Mucosa of descending colon (tissue), 3 donors: ENCODE results near the gene RASGRP1. TPM values are rescaled to one million over a fixed set of nuclear protein-coding genes. Genes with fewer than 3 reads are reported as not detected.

Experiments used
- ATAC-seq: fragments of 200-7000 bp; cut with Tn5 transposase; one replicate; pipeline ENCODE4 v1.9.1; 2020; ENCODE audit warnings: mild to moderate bottlenecking, moderate library complexity
- DNase-seq, 3 donors: peaks; one replicate each; pipeline ENCODE4 v3.0.0-alpha.2; 2020
- H3K36me3 ChIP-seq: fragments of 200-600 bp; one replicate; pipeline ENCODE4 v1.8.0; 2021; ENCODE audit warnings: low read depth, mild to moderate bottlenecking
- H3K4me1 ChIP-seq: fragments of 200-600 bp; one replicate; pipeline ENCODE4 v1.8.0; 2021; ENCODE audit warnings: low read depth, mild to moderate bottlenecking
- H3K4me3 ChIP-seq: fragments of 200-600 bp; one replicate; pipeline ENCODE4 v1.8.0; 2021; ENCODE audit warnings: mild to moderate bottlenecking
- H3K9me3 ChIP-seq: fragments of 200-600 bp; one replicate; pipeline ENCODE4 v1.8.0; 2021; ENCODE audit warnings: mild to moderate bottlenecking
- intact Hi-C, 2 donors: fragments of 100-400 bp; cut with DNase I in 1 of 2; cut with micrococcal nuclease in 1 of 2; formaldehyde crosslinking; loops; one replicate each; pipeline versions ENCODE4 v1.11.0 to v1.11.1; 2022; cut with DNase I, micrococcal nuclease
- total RNA-seq, 3 donors: library from RNA; stranded (reverse); fragmentation: NEBNext Ultra II Directional in 2 of 3; extraction: Animal tissue kit (Norgen Biotek cat#: 25700) in 2 of 3; gene quantifications; one replicate each; pipeline versions ENCODE4 v1.2.1 to v1.2.4, GENCODE V29; 2021 to 2023
- TF ChIP-seq, protein P1 (sequence below): fragments of 200-600 bp; IDR thresholded peaks from one replicate; pipeline ENCODE4 v1.8.0; 2022; ENCODE audit warnings: antibody characterized with exemption, mild to moderate bottlenecking
- donor health status: DM: no; HTN: no; CAD: no; lungs with moderate emphysema.
- donor health status: DM: no; HTN: no; CAD: no.
- donor health status: DM: no; HTN: yes; CAD: no.

Gene RASGRP1
- total RNA-seq, 3 donors from 2014 or later = 1.2 to 2.6 (median 2.6) TPM

- Histone ChIP-seq H3K36me3 (no peaks in the 10 kb centered on the region), H3K9me3 (no peaks in the 10 kb centered on the region), H3K4me1 (no peaks in the 10 kb centered on the region), H3K4me3 (no peak overlapping the region)
- no peak for ATAC-seq
- no peak for DNase-seq
- intact Hi-C loops = loop anchor here in 1 of 2 donors (10.0 kb wide), 2 partner anchors 93 to 213 kb away; partner anchors contain the start of gene RASGRP1
- TF ChIP-seq, protein P1, sequence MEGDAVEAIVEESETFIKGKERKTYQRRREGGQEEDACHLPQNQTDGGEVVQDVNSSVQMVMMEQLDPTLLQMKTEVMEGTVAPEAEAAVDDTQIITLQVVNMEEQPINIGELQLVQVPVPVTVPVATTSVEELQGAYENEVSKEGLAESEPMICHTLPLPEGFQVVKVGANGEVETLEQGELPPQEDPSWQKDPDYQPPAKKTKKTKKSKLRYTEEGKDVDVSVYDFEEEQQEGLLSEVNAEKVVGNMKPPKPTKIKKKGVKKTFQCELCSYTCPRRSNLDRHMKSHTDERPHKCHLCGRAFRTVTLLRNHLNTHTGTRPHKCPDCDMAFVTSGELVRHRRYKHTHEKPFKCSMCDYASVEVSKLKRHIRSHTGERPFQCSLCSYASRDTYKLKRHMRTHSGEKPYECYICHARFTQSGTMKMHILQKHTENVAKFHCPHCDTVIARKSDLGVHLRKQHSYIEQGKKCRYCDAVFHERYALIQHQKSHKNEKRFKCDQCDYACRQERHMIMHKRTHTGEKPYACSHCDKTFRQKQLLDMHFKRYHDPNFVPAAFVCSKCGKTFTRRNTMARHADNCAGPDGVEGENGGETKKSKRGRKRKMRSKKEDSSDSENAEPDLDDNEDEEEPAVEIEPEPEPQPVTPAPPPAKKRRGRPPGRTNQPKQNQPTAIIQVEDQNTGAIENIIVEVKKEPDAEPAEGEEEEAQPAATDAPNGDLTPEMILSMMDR = no peak
These were observed 92.6 kb downstream of the RASGRP1 start for GRCh38 chr15:38471974-38472373.

DNA sequence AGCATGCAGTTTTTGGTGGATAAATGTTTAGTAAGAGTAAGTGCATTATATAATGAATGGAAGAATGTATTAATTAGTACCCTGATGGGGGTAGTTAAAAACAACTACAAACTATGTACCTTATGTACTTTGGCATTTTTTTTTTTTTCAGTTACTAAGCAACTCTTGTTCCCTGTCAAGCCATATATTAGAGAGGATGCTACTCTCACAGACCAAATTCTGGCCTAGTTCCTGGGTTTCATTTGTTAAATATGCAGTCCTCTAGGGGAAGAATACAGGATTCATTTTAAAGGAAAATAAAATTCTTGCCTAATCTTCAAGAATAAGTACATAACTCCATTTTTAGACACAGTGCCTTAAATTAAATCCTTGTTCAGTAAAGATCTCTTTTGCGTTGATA lies 93.8 kb downstream of the RASGRP1 start:
- intact Hi-C loops = loop anchor here in 1 of 2 donors (10.0 kb wide), 2 partner anchors 94 to 214 kb away; partner anchors contain the start of gene RASGRP1
- no peaks in the 10 kb centered on the region for H3K36me3 ChIP-seq
- no peaks in the 10 kb centered on the region for H3K9me3 ChIP-seq

GRCh38 chr15:38464675-38465074 lies 99.9 kb downstream of the RASGRP1 start:
- TF ChIP-seq, protein P1 = no peak
- intact Hi-C loops = no loop called here
- DNase-seq (no peak), ATAC-seq (peak; percentile 51)
- Histone ChIP-seq H3K9me3 (no peaks in the 10 kb centered on the region), H3K4me3 (no peak overlapping the region), H3K4me1 (peaks cover 15% of the 10 kb centered on the region), H3K36me3 (no peaks in the 10 kb centered on the region)

More for the DNA sequence above, 93.8 kb downstream of the RASGRP1 start:
- Histone ChIP-seq H3K4me3 (no peak overlapping the region), H3K4me1 (no peaks in the 10 kb centered on the region)
- no peak for DNase-seq
- TF ChIP-seq, protein P1 = no peak
- no peak for ATAC-seq

DNA sequence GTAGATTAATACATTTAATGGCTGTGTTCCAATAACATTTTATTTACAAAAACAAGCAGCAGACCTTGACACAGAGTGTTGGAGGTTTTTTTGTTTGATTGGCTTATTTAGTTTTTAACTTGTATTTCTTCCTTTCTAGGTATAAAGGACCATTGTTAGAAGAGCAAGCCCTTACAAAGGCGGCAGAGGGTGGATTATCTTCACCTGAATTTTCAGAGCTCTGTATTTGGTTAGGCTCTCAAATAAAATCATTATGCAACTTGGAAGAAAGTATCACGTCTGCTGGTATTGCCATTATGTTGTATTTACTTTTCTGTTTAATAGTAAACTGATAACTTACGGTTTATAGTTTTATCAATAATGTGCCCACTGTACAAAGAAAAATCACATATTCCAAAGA lies 100.7 kb downstream of the RASGRP1 start:
- TF ChIP-seq, protein P1 = no peak
- Histone ChIP-seq H3K4me3 (no peak overlapping the region), H3K9me3 (no peaks in the 10 kb centered on the region), H3K4me1 (peaks cover 15% of the 10 kb centered on the region), H3K36me3 (no peaks in the 10 kb centered on the region)
- intact Hi-C loops = no loop called here
- ATAC-seq (no peak), DNase-seq (no peak)

GRCh38 chr15:38461066-38461833 lies 103.4 kb downstream of the RASGRP1 start:
- Histone ChIP-seq H3K4me3 (no peak overlapping the region), H3K9me3 (no peaks in the 10 kb centered on the region), H3K4me1 (peaks cover 15% of the 10 kb centered on the region), H3K36me3 (no peaks in the 10 kb centered on the region)
- TF ChIP-seq, protein P1 = no peak
- DNase-seq = peak in 1 of 3 donors; percentile 17
- intact Hi-C loops = no loop called here
- peak; percentile 70 for ATAC-seq
